Nephron (organoid): Measurements from ENCODE around the gene KCNQ1.

Experiments used
- H3K27ac Mint-ChIP-seq, 3 experiments: 2 replicates each; pipeline ENCODE4 v1.8.0; 2020; ENCODE audit warnings: mixed read lengths in 3 of 3, mild to moderate bottlenecking in 2 of 3, moderate library complexity in 1 of 3
- H3K27me3 Mint-ChIP-seq: 2 replicates; pipeline ENCODE4 v1.8.0; 2021; ENCODE audit warnings: low read depth, mild to moderate bottlenecking, moderate library complexity, mixed read lengths
- H3K36me3 Mint-ChIP-seq: 2 replicates; pipeline ENCODE4 v1.8.0; 2020; ENCODE audit warnings: low read depth, mixed read lengths
- H3K4me1 Mint-ChIP-seq: 2 replicates; pipeline ENCODE4 v1.8.0; 2020; ENCODE audit warnings: mixed read lengths
- H3K4me3 Mint-ChIP-seq, 3 experiments: 2 replicates each; pipeline ENCODE4 v1.8.0; 2020; ENCODE audit warnings: mild to moderate bottlenecking in 3 of 3, mixed read lengths in 3 of 3, moderate library complexity in 2 of 3
- H3K9me3 Mint-ChIP-seq: 2 replicates; pipeline ENCODE4 v1.8.0; 2020; ENCODE audit warnings: mixed read lengths
- TF ChIP-seq, protein P1 (sequence below), 3 experiments: fragments of 200-600 bp; sonication (generic); IDR thresholded peaks; one replicate each; pipeline ENCODE4 v1.5.0; 2021; ENCODE audit warnings: antibody characterized with exemption in 3 of 3; ENCODE audit not compliant: unreplicated experiment in 3 of 3

The KCNQ1 gene

DNA sequence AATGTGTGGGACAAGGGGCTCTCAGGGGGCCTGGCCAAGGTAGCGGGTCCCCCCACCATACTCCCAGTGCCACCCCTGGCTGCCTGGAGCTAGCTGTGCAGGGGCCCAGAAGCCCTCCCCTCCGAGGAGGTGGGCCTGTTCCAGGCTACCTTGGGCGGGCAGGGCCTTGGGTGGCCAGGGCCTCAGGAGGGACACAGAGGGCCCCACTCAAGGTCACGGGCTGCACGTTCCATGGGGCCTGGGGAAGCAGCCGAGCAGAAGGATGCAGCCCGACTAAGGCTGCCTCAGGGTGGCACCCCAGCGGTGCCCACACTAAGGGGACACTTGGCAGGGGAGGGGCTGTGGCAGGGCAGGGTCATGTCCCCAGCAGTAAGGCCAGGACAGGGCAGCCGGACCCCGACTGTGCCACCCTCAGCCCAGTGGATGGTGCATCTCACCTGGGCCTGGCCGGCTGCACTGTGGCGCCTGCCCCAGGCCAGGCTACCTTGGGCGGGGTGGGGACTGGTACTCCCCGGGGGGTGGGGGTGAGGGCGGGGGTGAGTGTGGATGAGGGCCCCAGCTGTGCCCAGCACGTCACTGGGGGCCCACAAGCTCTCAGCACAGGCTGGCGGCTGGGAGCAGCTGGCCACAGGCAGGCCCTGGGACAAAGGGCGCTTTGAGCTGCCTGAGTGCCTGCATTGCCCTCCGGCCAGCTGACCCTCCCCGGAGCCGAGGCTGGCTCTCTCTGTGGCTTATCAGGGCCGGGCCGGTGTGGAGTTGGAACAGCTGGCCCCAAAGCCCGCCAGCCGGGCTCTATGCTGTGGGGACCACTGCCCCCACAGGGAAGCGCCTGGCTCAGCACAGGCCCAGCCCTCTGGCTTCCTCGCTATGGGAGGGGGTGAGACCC, 117.1 kb downstream of the KCNQ1 start:
- H3K4me3 Mint-ChIP-seq = no peak overlapping the region
- H3K27me3 Mint-ChIP-seq = no peaks in the 10 kb centered on the region
- peak overlapping the region in 1 of 3 experiments; percentile 70 for H3K27ac Mint-ChIP-seq
- peaks cover 22% of the 10 kb centered on the region for H3K4me1 Mint-ChIP-seq
- H3K36me3 Mint-ChIP-seq = no peaks in the 10 kb centered on the region
- H3K9me3 Mint-ChIP-seq = peaks cover 2% of the 10 kb centered on the region
- TF ChIP-seq, protein P1, sequence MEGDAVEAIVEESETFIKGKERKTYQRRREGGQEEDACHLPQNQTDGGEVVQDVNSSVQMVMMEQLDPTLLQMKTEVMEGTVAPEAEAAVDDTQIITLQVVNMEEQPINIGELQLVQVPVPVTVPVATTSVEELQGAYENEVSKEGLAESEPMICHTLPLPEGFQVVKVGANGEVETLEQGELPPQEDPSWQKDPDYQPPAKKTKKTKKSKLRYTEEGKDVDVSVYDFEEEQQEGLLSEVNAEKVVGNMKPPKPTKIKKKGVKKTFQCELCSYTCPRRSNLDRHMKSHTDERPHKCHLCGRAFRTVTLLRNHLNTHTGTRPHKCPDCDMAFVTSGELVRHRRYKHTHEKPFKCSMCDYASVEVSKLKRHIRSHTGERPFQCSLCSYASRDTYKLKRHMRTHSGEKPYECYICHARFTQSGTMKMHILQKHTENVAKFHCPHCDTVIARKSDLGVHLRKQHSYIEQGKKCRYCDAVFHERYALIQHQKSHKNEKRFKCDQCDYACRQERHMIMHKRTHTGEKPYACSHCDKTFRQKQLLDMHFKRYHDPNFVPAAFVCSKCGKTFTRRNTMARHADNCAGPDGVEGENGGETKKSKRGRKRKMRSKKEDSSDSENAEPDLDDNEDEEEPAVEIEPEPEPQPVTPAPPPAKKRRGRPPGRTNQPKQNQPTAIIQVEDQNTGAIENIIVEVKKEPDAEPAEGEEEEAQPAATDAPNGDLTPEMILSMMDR (IDR thresholded peaks at IDR 0.05; ENCODE audit: unreplicated experiment in 3 of 3) = no peak

DNA sequence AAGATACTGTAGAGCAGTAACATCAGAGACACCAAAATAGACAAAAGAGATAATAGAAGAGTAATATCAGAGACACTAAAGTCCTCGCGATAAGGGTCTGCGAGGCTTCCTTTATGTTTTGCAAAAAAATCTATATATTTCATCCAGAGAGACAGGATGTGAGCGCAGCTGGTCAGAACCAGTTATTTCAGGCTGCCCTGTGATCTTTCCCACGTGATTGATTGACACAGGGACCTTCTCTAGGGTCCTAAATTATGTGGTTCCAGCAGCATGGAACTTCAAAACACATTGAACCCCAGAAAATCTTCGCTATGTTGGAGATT, 118.0 kb downstream of the KCNQ1 start:
- H3K27ac Mint-ChIP-seq = peak overlapping the region; percentile 41 to 86 (median 70)
- no peaks in the 10 kb centered on the region for H3K27me3 Mint-ChIP-seq
- TF ChIP-seq, protein P1 (IDR thresholded peaks at IDR 0.05; ENCODE audit: unreplicated experiment in 3 of 3) = no peak
- H3K9me3 Mint-ChIP-seq = no peaks in the 10 kb centered on the region
- H3K4me1 Mint-ChIP-seq = peaks cover 19% of the 10 kb centered on the region
- H3K4me3 Mint-ChIP-seq = no peak overlapping the region
- H3K36me3 Mint-ChIP-seq = no peaks in the 10 kb centered on the region

DNA sequence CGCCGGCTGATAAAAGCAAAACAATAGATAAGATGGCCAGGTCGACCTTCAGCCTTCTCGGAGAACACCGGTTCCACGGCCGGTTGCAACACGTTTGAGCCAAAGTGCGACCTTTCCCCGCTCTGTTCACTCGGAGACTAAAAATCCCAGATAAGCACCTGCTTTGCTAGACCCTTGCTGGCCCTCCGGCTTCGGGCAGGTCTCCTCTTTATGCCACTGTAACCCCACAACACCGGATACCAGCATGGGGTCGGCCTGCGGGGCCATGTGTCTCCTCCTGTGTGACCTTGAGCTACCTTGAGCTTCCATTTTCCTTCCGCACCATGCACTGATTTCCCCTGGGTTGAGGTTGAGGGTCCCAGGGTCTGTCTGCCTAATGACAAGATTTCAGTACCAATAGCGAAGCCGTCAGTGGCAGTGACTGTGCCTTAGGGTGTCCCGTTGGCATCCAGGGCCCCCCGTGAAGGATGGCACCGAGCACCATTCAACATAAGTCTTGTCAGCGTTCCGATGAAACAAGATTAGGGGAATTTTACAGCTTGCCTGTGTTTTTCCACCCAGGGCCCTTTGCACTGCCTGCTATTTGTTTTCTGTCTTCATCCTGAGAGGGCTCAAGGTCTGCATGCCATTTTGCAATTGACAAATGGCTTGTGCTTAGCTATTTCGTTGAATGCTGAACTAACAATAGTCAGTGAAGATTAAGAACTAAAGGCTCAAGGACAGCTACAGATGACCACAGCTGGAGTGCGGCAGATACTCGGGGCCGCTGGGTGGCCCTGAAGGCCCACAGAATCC, 118.6 kb downstream of the KCNQ1 start:
- H3K9me3 Mint-ChIP-seq = no peaks in the 10 kb centered on the region
- no peak overlapping the region for H3K4me3 Mint-ChIP-seq
- TF ChIP-seq, protein P1 (IDR thresholded peaks at IDR 0.05; ENCODE audit: unreplicated experiment in 3 of 3) = no peak
- H3K27ac Mint-ChIP-seq = peak overlapping the region; percentile 41 to 86 (median 70)
- peaks cover 19% of the 10 kb centered on the region for H3K4me1 Mint-ChIP-seq
- no peaks in the 10 kb centered on the region for H3K36me3 Mint-ChIP-seq
- no peaks in the 10 kb centered on the region for H3K27me3 Mint-ChIP-seq

DNA sequence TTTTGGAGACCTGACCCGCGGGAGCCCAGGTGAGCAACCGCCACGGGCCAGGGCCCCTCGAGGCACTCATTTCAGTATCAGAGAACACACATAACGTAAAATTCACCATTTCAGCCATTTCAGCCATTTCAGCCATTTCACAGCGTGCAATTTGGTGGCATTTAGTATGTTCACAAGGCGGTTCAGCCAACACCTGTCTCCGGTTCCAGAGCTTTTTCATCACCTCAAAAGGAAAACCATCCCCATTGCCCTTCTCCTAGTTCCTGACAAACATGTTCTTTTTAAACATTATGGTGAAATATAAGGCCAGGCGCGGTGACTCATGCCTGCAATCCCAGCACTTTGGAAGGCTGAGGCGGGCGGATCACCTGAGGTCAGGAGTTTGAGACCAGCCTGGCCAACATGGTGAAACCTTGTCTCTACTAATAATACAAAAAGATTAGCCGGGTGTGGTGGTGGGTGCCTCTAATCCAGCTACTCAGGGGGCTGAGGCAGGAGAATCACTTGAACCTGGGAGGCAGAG, 119.3 kb downstream of the KCNQ1 start:
- Mint-ChIP-seq H3K27ac (peak overlapping the region in 2 of 3 experiments; percentile 18 to 86), H3K4me1 (peaks cover 19% of the 10 kb centered on the region)

DNA sequence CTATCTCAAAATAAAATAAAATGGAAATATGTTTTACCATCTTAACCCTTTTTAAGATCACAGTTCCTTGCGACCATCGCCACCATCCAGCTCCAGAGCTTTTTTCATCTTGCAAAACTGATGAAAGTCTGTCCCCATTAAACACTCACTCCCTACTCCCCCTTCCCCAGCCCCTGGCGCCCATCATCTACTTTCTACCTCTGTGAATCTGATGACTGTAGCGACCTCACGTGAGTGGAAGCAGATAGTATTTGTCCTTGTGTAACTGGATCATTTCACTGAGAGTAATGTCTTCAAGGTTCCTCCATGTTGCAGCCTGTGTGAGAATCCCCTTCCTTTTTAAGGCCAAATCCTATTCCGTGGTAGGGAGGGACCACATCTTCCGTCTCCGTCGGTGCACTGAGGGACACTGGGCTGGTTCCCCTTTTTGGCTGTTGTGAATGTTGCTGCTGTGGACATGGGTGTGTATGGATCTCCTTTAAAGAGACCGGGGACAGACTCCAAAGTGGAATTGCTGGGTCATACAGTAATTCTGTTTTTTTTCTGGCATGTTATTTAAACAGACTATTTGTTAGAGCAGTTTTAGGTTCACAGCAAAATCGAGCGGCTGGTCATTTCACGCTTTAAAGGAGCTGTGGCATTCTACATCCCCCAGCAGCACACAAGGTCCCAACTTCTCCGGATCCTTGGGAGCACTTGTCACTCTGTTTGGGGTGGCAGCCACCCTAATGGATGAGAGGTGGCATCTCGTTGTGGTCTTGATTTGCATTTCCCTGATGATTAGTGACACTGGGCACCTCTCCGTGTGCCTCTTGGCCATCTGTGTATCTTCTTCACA, 120.0 kb downstream of the KCNQ1 start:
- Mint-ChIP-seq H3K27ac (peak overlapping the region; percentile 2 to 65 (median 18)), H3K4me1 (peaks cover 19% of the 10 kb centered on the region), H3K27me3 (no peaks in the 10 kb centered on the region), H3K36me3 (no peaks in the 10 kb centered on the region), H3K9me3 (no peaks in the 10 kb centered on the region), H3K4me3 (no peak overlapping the region)
- TF ChIP-seq, protein P1 (IDR thresholded peaks at IDR 0.05; ENCODE audit: unreplicated experiment in 3 of 3) = no peak

More for the DNA sequence above, 119.3 kb downstream of the KCNQ1 start:
- TF ChIP-seq, protein P1 (IDR thresholded peaks at IDR 0.05; ENCODE audit: unreplicated experiment in 3 of 3) = no peak
- no peaks in the 10 kb centered on the region for H3K9me3 Mint-ChIP-seq
- no peak overlapping the region for H3K4me3 Mint-ChIP-seq
- H3K27me3 Mint-ChIP-seq = no peaks in the 10 kb centered on the region
- no peaks in the 10 kb centered on the region for H3K36me3 Mint-ChIP-seq
